GOT3 (cell line): ENCODE results near the gene SCN1A.
"Not testable (repeated sequence)": the region's sequence is repeated elsewhere in the genome, so short reads cannot be mapped to it uniquely, and the experiment has no call there.

Source experiments
- DNase-seq: peaks from one replicate; lab custom pipeline; 2025; ENCODE audit warnings: mixed read lengths; lab: John Stamatoyannopoulos, UW

SCN1A gene

DNA sequence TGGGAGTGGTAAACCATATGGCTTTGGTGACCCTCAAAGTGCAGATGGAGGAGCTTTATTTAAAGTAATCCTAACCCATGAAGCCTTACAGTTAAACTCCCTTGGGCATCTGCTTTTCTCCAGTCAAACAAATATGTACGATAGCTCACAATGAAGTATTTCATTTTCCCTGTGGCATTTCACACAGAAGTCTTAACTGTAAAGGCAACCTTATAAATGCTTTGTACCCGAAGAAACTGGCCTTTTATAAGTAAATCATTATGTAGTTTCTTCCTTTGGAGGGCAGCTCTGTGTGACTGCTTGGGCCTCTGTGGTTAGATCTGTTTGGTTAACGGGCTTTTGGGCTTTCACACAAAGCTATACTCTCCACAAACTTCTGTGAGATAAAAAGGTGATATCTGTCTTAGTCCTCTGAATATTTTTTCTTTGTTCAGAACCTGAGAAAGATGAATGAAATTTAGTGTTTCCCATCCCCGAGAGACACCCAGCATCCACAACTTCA lies 46.6 kb downstream of the SCN1A start:
- DNase-seq = no peak

DNA sequence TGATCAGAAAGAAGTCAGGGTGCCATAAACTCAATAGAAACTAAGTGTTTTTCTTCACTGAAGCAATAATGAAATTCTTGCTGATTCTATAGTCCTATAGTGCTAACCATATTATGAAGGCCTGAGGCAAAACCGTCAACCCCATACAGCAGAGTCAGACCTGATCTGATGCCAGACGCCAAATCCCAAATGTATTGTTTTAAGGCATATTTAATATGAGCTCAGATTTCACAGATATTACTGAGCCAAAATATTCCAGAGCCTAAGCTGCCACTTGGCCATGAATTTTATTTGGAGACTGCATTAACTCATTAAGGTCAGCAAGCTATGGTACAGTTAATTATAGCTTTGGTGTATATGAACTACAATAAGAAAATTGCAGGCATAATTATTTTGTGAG lies 53.4 kb downstream of the SCN1A start:
- no peak for DNase-seq

DNA sequence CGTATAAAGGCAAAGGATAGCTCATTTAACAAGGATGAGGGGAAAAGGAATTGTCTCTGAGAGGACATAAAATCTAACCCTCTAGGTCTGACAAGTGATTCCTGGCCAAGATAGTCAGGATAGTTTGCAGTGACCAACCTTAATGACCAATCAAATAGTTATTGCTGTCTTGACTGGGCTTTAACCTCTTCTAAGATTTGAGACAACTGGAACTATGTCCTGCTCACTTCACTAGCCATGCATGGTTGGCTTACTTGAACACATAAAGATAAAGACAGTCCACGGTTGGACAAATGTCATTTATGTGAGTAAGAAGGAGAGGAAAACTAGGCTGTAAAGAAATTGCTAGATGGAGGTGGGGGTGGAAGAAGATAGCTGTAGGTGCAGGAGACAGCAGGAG lies 53.8 kb downstream of the SCN1A start:
- DNase-seq = no peak

DNA sequence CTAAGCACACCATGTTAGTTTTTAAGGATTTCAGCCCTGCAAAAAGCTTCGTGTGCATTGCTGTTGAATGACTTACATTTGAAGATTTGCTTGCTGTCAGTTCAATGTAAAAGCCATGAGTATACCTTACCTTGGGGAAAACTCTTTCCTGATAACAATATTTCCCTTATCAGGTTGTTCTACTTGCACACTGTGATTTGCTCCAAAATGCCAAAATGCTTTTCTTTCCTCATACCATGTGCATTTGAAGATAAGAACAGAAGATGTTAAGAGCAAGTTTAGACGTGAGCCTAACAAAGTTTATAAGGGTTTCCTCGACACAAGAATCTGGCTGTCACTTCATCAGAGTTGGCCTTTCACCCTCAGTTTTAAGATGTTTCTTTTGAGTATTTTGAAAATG lies 57.6 kb downstream of the SCN1A start:
- DNase-seq = no peak

DNA sequence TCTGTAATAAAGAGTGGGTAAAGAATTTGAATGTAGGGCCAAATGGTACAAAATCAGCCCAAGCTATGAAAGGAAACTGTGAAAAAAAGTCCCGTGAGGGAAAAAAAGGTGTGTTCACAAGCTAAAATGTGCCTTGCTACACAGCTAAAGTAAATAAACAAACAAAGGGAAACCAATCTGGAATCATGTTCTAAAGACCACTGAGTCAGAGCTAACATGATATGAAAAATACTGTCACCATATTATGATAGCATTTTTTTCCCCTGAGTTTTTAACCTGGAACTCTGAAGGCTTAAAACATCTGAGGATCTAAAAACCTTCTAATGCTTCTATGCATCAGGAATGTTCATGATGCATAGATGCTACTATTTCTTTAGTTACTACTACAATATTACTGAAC lies 58.8 kb downstream of the SCN1A start:
- no peak for DNase-seq

DNA sequence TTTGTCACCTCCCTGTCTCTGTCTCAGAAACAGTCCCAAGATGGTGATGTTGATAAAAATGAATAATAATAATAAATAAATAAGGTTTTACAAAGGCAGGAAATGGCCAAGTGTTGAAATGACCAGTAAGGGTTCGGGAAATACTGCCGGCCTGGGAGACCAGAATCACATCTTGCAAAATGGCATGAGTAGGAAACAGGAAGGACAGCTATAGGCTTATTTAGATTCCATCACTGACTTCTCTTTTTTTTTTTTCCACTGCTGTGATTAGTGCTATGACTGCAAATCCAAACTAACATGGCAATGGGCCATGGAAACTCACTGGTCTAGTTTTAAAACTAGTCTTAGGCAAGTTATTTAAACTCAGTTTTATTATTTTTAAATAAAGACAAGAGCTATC lies 60.6 kb downstream of the SCN1A start:
- no peak for DNase-seq

DNA sequence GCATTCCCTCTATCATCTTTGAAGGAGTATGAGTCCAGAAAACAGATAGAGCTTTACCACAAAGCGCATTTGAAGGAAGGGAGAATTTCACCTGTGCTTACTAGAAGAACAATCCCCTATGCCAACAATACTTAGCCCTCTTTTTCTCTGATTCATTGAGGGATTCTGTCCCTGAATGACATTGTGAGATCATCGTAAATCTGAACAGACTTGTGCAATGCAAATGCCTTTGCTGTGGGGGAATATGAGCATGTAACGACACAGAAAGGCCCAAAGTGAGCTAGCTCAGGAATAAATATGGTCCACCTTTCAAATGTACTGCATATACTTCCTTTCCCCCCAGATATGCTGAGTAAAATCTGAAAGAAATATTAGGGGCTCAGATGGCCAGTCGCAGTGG lies 67.6 kb downstream of the SCN1A start:
- DNase-seq = no peak

DNA sequence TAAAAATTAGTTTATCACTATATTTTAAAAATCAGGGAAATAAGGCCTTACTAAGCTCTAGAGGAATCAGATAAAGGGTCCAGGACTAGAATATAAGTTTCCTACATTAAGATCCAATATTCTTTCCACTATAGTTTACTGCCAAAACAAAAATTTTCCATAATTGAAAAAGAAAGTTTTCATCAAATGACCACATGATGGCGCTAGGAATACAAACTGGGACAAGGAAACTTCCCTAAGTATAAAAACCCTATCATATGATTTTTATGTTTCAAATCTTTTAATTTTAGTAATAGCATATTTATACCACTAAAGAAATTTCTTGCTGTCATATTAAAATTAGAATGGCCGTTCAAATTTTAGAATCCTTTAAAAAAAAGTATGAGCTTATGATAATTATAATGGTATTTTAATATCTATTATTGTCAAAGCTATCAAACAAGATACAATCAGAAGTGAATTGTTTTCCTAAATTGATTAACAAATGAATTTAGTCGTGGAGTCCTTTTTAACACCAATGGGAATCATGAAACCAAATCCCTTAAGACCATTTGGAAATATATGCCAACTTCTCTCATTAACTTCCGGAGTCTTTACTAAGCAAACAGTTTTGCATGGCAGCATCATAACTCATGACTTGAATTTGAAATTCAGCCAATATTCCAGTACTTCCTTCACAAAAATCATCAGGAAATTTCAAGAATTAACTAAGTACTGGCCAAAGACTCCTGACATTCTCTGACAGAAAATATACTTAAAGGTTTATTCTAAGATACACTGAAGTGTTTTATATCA lies 70.3 kb downstream of the SCN1A start:
- DNase-seq = no peak

DNA sequence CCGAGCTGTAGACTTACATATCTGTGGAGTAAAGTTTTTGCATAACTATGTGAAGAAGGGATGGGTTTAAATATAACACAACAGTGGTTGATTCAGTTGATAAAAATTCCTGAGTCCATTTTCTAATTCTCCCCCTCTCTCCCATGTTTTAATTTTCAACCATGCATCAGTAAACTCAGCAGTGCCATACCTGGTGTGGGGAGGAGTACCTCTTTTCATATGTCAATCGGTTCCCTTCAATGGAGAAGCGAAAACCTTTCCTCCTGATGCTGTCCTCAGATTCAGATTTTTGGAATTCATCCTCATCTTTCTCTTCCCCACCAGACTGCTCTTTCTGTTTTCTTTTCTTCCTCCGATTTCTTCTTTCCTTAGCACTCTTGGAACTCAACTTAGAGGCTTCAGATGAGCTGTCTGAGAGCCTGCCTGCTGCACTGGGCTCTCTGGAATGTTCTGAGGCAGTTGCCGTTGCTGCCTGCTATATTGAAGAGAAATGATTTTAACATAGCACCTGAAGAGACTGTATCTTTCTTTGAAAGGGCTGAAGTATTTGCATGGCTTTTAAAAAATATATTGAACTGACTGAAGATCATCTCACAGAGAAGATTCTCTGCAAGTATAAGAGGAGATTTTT lies 82.9 kb downstream of the SCN1A start:
- no peak for DNase-seq

DNA sequence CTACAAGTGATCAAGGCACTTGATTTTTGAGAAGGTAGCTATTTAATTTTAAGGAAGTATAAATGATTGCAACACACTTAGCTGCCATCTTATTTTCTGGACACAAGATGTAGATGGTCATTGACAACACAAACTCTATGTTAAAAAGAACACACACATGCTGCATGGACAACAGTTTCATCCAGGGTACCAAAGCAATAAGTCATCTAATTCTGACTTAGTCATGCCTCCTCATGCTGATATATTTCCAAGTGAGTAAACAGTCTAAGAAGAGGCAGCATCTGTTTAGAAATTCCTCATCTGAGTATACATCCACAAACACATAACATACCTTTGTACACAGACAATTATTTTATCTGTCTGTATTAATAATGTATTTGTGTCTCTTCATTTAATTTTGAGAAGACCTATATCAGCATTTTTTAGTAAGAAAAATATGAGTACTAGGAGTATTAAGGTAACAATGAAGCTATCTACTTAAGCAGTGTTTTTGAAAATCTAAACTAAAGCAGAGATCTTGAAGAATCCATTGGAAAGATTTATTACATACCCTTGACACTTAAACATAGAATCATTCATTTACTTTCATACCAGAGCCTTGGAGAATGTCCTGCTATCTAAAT lies 84.9 kb downstream of the SCN1A start:
- no peak for DNase-seq

DNA sequence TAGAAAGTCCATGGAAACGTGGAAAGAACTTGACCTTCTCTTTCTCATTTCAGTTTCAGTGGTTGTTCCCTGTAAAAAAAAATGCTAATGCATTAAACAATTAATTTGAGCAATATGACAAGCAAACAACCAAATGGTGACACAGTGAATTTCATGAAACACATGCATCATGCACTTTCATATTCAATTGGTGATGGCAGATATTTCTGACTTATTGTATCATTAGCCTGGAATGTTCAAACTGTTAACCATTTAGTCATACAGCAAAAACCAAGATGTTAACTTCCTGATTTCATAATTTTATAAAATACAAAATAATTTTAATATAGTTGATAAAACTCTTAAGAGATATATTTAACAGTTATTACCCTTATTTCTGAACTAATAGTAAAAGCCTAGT lies 85.5 kb downstream of the SCN1A start:
- no peak for DNase-seq

DNA sequence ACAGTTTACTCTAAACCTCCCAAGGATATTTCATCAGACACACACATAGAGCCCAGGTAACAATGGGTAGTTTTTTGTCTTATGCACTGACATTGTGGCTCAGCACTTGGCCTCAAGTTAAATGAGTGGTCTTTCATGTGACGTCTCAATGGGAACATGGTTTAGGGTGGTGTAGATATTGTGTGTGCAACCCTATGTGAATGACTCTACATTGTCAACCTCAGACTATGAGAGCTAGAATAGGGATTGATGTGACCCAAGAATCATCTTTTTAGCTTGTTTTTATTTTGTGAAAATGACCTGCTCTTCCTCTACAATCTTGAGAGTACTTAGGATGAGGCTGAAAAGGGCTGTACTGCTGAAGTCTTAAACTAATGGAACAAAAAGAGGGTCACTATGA lies 86.2 kb downstream of the SCN1A start:
- DNase-seq = no peak

DNA sequence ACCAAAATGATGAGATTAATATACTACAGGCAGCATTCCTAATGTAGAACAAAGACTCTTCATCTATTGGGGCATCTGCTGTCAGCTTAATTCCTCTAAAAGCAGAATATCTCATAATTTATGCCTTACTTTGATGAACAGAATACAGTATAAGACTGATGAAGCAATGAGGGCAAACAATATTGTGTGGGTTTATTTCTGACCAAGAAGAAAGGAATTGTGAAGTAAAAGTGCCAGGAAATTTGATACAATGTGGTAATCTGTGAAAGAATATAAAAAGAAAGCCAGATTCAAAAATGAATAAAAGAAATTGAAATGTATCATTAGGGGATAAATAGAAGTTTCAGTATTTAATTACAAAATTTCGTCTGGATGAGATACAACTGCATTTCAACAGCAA lies 95.5 kb downstream of the SCN1A start:
- no peak for DNase-seq

DNA sequence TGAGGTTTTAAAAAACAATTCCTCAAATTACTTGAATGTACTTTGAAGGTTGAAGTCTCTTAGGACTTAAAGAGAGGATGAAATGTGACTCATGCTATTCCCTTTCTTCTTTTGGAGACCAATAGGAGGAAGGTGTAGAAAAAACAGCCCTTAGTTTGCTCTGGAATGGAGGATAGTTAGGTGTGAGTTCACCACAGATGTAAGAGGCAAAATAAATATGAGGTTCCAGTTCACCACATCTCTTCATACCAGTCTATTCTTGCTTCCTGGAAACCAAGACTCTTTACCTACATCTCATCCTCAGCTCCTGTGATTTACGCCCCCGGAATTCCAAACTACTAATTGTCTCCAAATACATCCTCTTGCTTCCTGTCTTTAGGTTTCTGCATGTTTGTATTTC lies 96.8 kb downstream of the SCN1A start:
- no peak for DNase-seq

DNA sequence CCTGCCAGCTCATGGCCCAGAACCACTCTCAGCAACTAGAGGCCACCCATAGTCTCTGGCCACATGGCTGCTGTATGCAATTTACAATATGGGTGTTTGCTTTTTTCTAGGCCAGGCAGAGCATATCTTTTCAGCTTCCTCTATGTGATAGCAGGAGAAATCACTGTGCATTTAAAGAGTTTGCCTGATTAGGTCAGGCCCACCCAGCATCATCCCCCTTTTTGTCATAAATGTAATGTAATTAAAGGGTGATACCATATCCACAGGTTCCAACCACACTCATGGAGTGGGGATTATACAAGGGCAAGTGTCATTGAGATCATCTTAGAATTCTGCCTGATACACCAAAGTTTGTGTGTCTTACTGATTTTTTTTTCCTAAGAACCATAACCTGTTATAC lies 102.5 kb downstream of the SCN1A start:
- DNase-seq = no peak

DNA sequence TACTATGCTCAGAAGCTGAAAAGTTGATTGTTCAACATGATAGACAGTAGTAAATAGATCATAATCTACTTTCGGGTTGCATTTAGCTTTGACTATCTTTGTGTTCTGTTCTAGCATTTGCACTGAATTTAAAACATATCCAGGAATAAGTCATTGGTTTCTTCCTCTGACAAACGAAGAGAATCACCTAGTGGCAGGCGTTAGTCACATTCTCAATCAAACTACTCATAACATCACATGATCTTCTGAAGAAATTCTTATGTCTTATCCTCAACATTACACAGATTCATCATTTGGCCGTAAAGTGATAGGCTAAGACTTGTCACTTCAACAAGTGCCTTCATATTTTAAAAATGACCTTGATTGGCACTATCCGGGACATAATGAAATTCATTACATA lies 110.6 kb downstream of the SCN1A start:
- DNase-seq = no peak

DNA sequence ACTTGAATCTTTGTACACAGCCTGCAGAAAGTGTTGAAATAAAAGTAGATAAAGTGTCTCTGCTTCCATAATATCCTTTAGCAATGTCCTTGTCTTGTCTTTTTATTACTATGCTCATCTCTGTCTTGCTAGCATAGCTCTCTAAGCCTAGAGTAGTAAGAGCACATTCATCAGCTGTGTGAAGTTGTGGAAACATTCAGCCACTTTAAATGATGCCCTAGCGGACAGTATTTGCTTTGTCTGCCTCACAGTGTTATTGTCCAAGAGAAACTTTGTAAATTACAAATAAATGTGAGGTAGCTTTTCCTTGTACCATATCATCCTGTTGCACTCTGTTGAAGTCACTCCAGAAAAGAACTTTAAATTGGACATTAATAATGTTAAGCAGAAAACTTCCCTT lies 113.9 kb downstream of the SCN1A start:
- no peak for DNase-seq

DNA sequence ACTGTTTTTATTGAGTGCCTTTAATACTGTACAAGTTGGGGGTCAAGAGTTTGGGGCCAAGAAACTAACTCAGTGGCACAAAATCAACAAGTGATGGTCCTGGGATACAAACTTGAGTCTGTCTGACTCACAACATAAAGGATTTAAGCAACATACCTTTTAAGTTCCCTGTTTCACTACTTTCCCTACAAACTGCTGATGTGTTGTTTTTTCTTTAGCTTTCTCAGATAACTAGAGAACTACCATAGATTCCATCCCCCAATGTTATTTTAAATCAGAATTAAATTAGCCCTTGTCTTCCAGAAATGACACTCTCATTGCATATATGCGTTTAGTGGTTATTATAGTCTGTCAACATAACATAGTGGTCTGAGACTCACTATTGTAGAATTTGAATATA lies 116.2 kb downstream of the SCN1A start:
- no peak for DNase-seq

DNA sequence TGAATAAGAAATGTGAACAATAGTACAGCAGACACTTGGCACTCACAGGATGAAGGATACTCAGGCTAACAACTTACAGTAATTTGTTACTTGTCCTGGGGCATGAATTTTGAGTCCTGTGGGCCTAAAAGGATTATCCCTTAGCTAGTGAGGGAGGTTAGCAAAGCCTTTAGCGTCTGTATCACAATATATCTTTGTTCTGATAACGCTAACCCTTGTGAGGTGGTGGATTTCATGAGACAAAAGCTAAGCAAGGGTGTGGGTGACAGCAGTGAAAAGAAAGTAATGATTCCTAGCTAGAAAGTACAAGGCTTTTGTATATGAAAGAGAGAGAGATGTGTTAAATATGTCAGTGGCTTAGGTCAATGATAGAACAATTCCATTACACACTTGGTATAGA lies 127.4 kb downstream of the SCN1A start:
- DNase-seq = no peak

DNA sequence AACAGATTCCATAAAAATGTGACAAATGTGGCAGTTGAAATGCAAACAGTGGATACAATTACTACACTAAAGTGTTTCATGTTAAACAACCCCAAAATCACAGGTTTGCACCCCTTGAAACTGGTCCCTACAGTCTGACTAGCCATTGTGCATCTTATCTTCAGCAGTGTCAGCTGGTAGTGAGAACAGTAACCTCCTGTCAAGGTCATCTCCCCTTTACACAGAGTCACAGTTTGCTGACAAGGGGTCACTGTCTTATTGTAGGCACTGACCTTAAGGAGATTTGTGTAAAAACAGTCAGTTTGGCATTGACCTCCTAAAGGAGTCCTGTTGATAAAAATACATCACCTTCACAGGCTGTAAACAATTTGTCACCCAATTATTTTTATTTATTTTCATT lies 137.0 kb downstream of the SCN1A start:
- no peak for DNase-seq

DNA sequence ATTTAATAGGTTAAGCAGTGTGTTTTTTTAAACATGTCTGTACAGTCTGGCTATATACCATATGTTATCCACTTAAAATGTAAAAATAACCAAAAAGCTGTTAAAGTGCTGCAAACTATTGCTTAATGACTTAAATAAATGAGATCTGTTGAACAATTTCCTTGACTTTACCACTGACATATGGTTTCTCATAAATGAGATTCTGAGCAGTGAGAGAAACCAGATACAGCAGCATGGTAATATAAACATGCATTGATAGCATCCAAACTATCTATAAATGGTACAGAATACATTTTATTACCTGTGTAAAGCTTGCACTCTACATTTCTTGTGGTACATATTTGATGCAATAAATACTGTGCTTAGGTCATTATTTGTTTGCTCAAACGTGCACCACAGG lies 138.0 kb downstream of the SCN1A start:
- no peak for DNase-seq

DNA sequence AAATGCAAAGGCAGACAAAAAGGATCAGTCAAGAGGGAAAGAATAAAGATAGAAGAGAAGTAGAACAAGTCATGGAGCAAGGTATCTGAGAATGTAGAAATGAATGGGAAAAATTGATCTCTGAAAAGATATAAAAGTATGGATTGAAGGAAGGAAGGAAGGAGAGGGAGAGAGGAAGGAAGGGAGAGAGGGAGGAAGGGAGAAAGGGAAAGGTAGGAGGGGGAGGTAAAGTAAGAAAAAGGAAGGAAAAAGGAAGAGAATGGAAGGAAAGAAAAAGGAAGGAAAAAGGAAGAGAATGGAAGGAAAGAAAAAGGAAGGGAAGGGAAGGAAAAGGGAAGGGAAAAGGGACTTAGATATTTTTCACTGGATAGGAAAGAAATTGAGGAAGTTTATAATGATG lies 142.7 kb downstream of the SCN1A start:
- no peak for DNase-seq

DNA sequence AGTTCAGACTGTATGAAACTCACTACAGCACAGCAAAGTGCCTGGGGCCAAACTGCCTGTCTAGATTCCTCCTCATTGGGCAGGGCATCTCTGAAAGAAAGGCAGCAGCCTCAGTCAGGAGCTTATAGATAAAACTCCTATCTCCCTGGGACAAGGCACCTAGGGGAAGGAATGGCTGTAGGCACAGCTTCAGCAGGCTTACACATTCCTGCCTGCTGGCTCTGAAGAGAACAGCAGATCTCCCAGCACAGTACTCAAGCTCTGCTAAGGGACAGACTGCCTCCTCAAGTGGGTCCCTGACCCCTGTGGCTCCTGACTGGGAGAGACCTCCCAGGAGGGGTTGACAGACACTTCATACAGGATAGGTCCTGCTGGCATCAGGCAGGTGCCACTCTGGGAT lies 155.7 kb downstream of the SCN1A start:
- DNase-seq = not testable (repeated sequence)
